Stimulated activated CD8-positive, alpha-beta memory T cell treated with anti-CD3 and anti-CD28 coated beads, Interleukin-15, amount 100 ng/mL, for 1 hour (primary cell): ENCODE results near the gene NDUFB2.
A peak's percentile ranks its signal among the peaks of the same experiment; 100 is the strongest.
"Not testable (repeated sequence)": the region's sequence is repeated elsewhere in the genome, so short reads cannot be mapped to it uniquely, and the experiment has no call there.

Experiments
- DNase-seq: peaks from one replicate; pipeline ENCODE4 v3.0.0-alpha.2; 2020; ENCODE audit warnings: low read depth

NDUFB2 gene

DNA sequence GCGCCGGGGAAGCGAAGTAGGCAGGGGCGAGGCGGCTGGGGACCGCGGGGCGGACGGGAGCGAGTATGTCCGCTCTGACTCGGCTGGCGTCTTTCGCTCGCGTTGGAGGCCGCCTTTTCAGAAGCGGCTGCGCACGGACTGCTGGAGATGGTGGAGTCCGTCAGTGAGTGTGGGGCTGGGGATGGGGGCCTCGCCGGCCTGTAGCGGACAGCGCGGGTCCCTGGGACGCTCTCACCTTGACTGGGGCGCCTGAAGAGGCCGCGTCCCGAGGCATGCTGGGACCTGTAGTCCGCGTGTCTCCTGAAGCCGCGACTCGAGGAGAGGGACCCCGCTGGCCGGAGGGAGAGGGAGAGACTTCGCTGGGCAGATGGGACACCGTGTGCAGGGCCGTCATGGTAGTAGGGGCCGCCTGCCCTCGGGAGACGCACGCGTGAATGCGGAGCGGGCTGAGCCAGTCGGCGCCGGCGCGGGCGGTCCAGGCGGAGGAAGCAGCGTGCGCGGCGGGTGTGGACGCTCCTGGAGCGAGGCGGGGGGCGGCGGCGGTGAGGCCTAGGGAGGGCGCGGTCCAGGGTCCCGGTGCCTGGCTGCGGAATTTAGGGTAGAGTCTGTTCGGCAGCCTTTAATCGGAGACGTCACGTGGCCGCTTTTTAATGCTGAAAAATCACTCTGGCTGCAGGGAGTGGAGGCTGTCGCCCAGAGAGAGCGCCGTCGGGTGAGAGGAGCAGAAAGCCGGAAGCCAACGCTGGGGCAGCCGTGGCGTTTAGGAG is at the start of gene NDUFB2:
Gene NDUFB2, plus strand, starts transcription at position 29 of the 767 bp plus-strand sequence. Its CDS starts 37 bp downstream, at position 66.
- peak; percentile 20 for DNase-seq

DNA sequence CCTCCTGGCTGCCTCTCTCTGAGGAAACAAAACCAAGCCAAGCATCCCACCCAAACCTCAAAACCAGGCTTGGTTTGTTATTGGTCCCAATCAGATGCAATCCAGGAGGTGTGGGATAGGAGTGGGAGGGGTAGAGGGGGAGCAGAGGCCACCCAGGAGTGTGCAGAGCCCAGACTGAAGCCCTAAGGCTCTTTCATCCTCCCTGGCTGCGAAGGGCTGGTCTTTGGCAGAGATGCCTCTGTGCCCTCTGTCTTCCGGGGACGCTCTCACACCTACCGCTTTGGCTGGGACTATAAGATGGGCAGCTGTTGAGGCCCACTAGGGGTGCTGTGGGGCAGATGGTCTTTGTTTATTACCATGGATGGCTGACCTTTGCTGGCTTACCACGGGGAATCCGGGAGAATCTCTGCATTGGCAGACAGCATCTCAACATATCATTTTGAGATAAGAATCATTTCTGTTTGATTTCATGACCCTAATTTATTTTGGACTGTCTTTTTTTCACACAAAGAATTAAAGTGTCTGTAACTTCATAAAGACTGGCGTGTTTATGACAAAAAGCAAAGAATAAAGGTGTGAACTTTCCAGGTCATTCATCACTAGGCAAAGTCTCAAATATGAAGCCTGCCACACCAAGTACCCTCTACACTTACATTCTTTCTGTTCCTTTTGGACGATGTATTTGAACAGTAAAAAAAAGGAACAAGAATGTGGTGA is 49.4 kb upstream of the NDUFB2 start:
- DNase-seq: no peak

DNA sequence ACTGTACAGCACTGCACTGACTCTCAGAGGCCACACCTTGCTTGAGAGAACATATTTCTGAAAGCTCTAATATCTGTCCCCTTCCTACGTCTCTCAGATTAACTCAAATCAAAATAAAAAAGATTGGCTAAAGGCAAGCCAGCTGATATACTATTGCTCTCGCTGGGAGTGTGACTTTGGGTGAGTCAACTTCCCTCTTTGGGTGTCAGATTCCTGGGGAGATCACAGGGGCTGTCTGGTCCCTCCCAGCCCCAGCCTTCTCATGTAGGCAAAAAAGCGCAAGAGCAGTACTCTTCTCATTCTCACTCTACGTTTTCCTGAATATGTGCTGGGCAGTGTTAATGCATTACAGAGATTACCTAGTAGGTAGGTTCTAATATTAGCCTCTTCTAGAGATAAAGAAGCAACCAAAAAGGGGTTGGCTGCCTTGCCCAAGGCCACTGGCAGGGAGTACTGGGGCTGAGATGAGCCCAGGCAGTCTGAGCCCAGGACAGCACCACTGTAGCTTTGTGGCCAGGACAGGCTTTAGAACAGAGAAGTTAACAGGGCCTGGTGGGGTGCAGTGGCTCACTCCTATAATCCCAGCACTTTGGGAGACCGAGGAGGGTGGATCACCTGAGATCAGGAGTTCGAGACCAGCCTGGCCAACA is 46.8 kb upstream of the NDUFB2 start:
- DNase-seq: no peak

DNA sequence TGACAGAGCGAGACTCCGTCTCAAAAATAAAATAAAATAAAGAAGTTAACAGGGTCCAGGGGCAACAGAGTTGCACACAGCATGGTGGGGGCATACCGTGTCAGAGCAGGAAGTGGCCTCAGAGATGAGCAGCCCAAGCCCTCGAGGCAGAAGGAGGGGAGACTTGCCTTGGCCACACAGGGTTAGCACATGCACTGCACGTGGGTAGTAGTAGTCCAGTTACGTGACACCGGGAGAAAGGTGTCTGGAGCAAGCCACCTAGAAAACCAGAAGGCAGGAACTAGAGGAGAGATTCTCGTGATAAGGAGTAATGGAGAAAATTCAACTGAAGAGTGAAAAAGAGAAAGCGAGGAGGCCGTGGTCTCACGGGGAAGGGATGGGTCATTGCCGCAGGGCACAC is 46.1 kb upstream of the NDUFB2 start:
- DNase-seq: no peak

DNA sequence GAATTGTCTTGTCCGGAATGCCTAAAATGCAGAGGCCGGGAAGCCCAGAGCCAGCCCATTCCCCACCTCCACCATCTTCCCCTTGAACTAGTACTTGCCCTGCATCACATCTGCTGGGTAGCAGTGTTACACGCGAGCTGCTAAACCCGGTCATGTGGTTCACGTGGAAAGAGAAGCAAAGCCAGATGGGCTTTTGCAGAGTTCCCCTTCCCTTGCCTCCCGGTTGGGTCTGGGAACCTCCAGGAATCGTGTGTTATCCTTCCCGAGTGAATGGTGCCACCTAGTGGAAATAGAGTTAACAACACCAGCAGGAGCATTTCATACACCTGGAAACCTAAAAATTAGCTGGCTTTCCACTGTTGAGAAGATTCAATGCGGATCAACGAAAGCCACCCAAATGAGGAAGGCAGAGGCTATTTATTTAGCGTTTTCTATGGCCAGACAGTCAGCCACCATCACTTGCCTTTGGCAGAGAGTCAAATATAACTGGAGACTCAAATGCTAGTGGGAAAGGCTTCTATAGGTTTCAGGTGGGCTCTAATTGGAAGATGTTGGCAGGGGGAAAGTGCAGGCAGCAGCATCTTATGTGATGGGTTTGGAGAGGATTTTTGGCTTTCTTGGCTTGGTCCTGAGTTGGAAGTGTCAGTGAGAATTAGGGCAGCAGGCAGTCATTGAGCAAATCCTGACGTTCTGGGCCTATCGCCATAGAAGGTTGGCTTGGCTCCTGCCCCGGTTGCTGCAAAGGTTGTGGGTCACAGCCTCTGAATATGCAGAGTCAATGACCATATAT is 43.0 kb upstream of the NDUFB2 start:
- no peak for DNase-seq

DNA sequence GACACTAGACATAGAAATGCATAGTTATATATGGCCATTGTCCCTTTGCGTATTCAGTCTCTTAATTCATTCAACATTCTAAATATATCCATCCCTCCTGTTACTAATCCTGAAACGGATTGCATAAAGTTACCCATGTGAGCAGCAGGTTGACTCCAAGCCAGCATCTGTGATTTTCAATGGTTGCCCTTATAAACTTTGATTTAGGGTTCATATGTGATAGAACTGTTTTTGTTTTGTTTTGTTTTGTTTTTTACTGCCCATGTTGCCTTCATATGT is 42.5 kb upstream of the NDUFB2 start:
- no peak for DNase-seq

DNA sequence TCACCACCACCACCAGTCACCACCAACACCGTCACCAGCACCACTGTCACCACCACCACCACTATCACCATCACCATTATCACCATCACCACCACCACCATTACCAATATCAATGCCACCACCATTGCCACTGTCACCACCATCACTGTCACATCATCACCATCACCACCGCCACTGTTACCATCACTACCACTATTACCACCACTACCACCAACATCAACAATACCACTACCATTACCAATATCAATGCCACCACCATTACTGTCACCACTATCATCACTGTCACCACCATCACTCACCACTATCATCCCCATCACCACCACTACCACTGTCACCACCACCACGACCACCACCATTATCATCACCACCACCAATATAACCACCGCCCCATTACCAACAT is 41.8 kb upstream of the NDUFB2 start:
- no peak for DNase-seq

DNA sequence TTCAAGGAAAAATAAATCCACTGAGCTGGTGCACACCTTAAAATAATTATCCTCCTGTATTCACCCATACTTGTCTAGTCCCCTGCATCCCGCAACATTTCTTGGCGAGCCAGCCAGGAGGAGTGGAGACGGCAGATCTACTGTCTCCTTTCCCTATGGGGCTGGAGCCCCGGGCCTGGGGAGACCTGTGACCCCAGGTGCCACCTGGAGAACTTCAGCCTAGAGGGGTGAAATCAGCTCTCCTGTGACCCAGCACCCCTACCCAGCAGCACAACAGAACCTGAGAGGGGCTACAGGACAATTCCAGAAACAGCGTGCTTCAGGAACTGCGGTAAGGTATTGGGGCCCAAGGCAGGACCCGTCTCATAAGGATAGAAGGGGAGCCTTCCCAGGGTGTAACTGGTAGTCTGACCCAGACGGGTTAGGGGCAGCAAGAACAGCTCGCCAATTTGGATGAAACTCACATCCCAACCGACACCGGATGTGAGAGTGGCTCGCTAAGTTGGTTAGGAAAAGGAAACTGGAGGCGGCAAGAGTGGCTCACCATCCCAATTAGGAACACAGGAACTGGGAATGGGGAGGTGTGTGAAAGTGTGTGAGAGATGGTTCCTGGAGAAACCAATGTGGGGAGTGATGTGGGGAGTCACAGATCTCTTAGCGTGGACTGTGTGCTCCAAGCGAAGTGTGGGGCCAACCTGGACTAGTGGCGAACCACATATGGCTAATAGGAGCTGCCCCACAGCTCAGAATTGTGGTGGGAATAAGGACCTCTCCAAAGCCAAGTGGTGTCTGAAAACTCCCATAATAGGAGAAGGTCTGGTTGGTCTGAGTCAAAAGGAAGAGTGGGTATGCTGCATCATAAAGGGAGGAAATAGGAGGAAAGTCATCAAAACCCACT is 40.7 kb upstream of the NDUFB2 start:
- no peak for DNase-seq

DNA sequence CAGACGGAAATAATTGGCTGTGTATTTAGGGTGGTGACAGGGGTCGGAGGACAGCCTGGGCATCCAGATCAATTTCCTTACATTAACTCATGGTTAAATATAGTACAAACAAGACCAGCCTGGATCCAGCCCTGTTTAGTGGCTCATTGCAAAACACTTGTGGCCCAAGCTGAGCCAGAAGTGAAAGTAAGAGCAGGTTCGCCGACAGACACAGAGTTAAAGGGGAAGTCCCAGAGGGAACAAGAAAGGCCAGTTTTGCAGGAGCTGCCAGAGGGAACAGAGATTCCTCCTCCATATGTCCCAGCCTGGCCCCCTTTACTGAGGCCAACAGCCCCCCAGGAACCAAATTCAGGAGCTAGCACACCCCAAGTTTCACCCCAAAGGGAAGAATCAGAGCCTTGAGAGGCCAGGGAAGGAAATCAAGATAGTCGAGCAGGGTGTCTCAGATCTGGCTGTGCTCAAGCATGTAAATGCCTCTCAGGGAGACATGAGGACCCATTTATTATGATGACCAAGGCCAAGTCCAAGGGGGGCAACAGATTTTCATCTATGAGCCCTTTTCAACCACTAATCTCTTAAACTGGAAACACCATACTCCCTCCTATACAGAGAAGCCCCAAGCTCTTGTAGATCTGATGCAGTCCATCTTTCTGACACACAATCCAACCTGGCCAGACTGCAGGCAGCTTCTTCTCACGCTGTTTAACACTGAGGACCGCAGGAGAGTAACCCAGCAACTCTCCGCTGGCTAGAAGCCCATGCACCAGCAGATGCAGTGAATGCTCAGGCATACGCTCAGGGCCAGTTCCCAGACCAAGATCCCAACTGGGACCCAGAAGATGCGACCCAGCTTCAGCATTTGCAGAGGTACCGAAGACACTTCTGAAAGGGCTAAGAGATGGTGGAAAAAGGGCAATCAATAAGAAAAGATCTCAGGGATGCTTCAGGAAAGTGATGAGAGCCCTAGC is 39.7 kb upstream of the NDUFB2 start:
- DNase-seq: no peak

DNA sequence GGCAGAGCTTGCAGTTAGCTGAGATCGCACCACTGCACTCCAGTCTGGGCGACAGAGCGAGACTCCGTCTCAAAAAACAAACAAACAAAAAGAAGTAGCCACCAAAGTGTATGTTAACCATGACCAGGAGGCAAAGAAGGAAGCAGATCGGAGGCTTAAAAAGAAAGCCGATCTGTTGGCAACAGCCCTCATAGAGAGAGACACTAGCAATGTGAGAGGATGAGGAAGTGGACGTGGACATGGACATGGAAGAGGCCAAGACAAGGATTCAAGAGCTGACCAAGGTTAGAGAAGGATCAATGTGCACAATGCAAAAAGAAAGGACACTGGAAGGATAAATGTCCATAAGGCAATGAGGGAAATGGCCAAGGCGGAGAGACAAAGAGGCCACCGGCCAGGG is 38.6 kb upstream of the NDUFB2 start:
- no peak for DNase-seq

DNA sequence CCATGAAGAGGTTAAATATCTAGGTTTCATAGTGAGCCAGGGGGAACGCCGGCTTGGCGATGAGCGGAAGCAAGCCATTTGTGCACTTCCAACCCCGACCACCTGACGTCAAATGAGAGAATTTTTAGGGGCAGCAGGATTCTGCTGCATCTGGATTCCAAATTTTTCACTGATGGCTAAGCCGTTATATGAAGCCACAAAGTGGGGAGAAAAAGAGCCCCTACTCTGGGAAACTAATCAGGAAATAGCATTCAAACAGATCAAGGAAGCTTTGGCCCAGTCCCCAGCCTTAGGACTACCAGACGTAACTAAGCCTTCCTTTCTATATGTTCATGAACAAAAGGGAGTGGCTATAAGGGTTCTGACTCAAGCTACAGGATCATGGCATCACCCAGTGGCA is 36.7 kb upstream of the NDUFB2 start:
- DNase-seq: no peak

DNA sequence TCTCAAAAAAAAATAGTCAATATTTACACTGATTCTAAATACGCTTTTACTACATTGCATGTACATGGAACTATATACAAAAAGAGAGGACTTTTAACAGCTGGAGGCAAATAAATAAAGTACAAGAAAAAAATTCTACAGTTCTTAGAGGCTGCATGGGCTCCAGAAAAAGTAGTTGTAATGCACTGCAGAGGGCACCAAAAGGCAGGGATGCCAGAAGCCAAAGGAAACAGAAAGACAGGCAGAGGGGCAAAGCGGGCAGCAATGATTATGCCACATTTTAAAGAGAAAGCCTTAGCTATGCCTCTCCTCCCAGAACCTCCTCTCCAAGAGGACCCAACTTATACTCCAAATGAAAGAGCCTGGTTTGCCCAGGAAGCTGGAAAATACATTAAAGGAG is 35.4 kb upstream of the NDUFB2 start:
- no peak for DNase-seq

DNA sequence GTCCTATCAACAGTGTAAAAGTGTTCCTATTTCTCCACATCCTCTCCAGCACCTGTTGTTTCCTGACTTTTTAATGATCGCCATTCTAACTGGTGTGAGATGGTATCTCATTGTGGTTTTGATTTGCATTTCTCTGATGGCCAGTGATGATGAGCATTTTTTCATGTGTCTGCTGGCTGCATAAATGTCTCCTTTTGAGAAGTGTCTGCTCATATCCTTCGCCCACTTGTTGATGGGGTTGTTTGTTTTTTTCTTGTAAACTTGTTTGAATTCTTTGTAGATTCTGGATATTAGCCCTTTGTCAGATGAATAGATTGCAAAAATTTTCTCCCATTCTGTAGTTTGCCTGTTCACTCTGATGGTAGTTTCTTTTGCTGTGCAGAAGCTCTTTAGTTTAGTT is 33.6 kb upstream of the NDUFB2 start:
- not testable (repeated sequence) for DNase-seq

DNA sequence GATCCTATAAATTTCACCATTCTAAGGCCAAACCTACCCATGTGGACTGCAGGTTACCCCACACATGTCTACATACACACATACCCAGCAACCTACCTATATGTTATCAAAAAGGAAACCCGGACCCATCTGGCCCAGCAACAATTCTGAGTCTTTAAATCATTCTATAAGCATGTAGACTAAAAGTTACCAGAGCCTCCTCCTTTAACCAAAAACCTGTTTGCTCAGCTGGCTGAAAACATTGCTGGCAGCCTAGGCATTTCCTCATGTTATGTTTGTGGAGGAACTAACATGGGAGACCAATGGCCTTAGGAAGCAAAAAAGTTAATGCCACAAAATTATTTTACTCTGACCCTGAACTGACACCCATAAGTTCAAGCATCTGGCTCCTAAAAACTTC is 29.0 kb upstream of the NDUFB2 start:
- DNase-seq: no peak

DNA sequence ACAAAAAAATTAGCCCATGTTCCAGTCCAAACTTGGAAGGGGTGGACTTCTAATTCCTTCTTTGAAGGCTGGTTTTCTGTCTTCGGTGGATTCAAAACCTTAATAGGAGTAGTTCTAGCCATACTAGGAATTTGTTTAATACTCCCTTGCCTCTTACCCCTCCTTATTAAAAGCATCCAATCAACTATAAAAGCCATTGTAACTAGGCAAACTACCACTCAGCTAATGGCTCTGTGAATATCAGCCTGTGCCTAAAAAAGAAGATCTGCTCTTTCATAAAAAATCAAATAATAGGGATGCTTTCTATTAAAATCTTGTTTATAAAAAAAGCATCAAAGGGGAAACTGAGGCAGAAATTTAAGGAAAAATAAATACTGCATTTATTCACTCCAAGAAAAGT is 27.9 kb upstream of the NDUFB2 start:
- no peak for DNase-seq

DNA sequence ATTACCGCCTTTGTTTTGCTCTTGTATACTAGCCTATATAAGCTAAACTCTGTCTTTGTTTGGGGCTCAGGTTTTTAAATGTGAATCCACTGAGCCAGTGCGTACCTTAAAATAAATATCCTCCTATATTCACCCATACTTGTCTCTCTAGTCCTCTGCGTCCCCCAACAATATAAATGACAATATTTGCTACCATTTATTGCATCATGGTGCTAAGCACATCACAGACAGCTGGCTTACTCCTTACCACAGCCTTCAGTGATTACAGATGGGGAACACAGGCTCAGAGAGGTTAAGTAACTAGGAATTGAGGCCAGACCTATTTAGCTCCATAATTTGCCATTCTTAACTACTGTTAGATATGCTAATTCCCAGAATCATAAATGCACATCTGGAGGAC is 27.2 kb upstream of the NDUFB2 start:
- no peak for DNase-seq

DNA sequence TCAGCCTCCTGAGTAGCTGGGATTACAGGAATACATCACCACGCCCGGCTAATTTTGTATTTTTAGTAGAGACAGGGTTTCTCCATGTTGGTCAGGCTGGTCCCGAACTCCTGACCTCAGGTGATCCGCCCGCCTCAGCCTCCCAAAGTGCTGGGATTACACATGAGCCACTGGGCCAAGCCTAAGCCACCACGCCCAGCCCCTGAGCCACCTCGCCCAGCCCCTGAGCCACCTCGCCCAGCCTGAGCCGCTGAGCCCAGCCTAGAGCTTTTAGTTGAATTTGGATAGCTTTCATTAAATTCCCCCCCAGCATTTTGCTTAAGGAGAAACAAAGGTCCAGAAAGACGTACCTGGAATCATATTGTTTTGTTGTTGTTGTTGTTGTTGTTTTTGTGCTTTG is 26.6 kb upstream of the NDUFB2 start:
- not testable (repeated sequence) for DNase-seq

DNA sequence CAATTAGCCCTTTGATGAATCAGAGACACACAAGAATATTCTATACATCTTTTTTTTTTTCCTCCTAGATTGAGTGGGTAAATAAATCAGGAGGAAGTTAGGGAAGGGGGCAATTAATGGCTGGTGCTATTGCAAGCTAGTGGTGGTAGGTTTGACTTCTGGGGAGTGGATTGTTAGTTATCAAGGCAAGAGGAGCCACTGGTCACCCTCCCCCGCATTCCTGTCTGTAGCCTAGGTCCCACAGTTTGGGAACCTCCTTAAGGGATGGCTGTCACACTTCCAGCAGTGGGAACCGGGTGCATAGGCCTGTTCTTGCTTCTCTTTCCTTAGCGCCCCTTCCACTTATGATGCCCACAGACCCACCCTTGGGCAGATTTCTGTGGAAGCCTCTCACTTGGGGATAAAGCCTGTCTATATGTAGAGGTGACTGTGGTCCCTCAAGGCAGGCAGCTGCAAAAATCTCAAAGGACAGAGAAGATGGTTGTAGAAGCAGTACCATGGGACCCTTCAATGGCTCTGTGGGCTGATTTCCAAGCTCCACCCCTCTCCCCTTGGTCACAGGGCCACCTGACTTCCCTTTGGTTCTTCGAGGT is 26.1 kb upstream of the NDUFB2 start:
- no peak for DNase-seq

DNA sequence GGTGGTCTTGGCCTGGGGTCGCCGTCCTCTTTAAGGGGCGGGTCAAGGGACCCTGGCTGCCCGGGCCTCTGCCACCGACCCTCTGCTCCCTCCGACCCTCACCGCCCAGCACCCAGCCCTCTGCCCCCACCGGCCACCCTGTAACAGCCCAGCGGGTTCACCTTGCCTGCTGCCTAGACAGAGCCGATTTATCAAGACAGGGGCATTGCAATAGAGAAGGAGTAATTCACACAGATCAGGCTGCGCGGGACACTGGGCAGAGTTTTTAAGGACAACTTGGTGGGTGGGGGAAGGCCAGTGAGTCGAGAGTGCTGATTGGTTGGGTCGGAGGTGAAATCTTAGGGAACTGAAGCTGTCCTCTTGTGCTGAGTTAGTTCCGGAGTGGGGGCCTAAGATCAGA is 24.5 kb upstream of the NDUFB2 start:
- no peak for DNase-seq
